ENCODE data around the gene MSH3.

Gene MSH3

DNA sequence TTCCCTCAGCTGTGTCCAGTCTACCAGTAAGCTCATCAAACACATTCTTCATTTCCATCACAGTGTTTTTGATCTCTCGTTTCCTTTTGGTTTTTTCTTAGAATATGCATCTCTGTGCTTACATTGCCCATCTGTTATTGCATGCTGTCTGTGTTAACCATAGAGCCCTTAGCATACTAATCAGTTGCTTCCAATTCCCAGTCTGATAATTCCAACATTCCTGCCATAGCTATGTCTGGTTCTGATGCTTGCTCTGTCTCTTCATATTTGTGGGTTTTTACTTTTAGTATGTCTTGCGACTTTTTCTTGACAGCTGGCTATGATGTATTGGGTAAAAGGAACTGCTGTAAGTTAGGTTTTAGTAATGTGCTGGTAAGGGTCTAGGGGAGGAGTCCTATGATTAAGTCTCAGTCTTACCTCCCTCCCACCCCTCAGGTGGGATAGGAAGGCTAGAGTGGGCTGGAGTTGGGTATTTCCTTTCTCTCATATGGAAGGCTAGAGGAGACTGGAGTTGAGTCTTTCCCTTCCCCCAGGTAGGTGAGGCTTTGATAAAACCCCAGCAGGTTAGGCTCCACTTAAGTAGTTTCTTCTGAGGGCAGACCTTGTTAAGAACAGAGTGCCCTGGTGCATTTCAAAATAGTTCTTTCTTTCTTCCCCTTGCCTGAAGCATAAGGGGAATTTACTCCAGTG lies 206.6 kb downstream of the MSH3 start:
- TF ChIP-seq, protein P1, sequence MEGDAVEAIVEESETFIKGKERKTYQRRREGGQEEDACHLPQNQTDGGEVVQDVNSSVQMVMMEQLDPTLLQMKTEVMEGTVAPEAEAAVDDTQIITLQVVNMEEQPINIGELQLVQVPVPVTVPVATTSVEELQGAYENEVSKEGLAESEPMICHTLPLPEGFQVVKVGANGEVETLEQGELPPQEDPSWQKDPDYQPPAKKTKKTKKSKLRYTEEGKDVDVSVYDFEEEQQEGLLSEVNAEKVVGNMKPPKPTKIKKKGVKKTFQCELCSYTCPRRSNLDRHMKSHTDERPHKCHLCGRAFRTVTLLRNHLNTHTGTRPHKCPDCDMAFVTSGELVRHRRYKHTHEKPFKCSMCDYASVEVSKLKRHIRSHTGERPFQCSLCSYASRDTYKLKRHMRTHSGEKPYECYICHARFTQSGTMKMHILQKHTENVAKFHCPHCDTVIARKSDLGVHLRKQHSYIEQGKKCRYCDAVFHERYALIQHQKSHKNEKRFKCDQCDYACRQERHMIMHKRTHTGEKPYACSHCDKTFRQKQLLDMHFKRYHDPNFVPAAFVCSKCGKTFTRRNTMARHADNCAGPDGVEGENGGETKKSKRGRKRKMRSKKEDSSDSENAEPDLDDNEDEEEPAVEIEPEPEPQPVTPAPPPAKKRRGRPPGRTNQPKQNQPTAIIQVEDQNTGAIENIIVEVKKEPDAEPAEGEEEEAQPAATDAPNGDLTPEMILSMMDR (IDR thresholded peaks at IDR 0.05): no peak

DNA sequence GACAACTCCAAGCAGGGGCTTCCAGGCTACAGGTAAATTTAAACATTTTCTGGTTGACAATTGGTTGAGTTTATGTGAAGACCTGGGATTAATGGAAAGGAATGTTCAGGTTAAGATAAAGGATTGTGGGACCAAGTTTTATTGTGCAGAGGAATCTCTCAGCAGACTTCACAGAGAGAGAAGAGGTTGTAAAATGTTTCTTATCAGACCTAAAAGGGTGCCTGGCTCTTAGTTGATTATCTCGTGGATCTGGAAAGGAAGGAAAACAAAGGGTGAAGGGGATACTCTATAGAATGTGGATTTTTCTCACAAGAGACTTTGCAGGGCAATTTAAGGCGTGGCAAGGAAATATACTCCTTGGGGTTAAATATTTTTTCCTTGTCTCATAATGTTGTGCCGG lies 209.3 kb downstream of the MSH3 start:
- TF ChIP-seq, protein P1 (IDR thresholded peaks at IDR 0.05): no peak

DNA sequence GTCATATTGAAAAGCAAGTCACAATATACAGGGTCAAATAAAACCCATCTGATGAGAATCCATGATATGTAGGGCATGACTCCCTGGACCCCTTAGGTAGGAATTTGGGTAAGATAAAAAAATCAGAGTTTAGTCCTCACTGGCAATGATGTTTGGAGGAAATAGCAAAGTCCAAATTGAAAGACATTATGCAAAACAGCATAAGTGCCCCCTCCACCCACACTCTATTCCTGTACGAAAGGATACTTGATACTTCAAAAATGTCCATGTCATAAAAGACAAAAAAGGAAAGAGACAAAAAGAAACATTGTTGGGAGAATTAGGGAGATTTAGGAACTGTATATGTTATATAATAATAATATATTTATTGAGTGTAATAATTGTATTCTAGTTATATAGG lies 209.7 kb downstream of the MSH3 start:
- TF ChIP-seq, protein P1 (IDR thresholded peaks at IDR 0.05): no peak

DNA sequence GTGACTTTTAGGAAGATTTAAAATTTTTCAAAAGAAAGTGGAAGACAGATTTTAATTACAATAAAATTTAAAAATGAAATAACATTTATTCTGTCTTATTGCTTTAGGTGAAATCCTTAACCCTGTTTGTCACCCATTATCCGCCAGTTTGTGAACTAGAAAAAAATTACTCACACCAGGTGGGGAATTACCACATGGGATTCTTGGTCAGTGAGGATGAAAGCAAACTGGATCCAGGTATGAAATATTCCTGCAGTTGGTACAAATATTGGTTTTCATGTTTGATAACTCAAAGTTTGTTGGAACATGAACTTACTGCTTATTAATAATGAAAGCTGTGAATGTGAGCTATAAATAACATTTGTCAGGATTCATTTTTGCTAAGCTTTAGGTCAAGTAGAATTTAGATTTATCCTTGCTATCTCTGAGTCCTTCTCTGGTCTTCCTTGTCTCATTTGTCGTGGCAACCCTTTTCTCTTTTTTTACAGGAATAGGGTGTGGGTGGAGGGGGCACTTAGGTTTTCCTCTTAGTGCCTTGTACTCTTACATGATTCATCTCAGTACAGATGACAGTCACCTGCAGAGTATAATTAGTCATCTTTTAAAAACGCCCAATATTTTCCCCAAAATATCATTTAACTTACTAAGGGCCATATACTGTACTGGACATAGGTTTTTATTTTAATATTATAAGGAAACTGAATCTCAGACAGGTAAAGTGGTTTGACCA lies 210.4 kb downstream of the MSH3 start:
- TF ChIP-seq, protein P1 (IDR thresholded peaks at IDR 0.05): no peak

DNA sequence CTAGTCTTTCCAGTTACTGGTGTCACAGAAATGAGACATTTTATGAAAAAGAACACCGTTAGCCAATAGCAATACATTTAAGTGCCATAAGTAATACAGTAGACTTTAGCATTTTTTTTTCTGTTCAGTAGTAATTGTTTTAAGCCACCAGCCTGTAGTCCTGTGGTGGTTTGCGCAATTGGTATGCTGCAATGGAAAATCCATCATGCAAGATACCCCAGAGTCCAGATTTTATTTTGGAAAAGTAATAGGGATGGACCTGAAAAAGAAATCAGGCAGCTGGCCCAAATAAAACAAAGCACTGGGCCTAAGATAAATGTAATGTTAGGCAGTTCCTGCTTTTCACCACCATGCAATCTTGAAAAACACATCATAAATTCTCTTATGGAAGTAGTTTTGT lies 211.1 kb downstream of the MSH3 start:
- TF ChIP-seq, protein P1 (IDR thresholded peaks at IDR 0.05): no peak

DNA sequence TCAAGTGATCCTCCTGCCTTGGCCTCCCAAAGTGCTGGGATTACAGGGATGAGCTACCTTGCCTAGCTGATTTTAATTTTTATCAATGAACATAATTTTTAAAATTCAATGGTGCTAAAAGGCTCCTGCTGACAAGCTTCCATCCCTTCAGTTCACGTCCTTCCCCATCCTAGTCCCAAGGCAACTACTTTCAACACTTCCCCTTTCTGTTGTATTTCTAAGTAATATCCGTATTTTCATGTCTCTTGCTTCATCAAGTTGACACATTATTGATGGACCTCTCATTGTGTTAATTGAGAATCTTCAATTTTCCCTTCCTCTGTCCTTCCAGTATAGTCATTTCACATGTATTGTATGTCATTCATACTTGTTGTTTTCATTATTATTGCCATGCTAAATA lies 211.9 kb downstream of the MSH3 start:
- TF ChIP-seq, protein P1 (IDR thresholded peaks at IDR 0.05): no peak

DNA sequence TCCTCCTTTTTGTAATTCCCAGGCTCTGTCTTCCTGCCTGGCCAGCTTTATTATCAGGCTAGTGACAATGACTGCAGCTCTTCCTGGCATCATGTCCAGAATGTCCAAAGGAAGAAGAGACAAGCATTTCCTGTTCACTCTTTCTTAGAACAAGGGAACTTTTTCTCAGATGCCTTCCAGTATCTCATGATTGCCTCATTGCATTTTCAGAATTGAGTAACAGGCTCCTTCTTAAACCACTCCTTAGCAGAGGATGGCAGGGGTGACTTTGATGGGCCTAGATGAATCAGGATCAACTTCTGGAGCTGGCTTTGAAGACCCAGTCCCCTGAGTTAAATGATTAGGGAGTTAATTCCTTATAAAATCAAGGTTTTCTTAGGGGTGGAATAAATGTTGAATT lies 212.8 kb downstream of the MSH3 start:
- TF ChIP-seq, protein P1 (IDR thresholded peaks at IDR 0.05): no peak

All from LNCAP (cell line).